T-helper 1 cell treated with Interleukin-12 subunit alpha and Interleukin-12 subunit beta and Interleukin-4 antibody, amounts not matched to agents 30 ng/mL and 1 ng/mL, for 36 hours (primary cell): Measurements from ENCODE around the gene FER. TPM values are rescaled to one million over a fixed set of nuclear protein-coding genes. Genes with fewer than 3 reads are reported as not detected.
"Not testable (repeated sequence)": the region's sequence is repeated elsewhere in the genome, so short reads cannot be mapped to it uniquely, and the experiment has no call there.

Source experiments
- intact Hi-C: fragments of 100-400 bp; cut with micrococcal nuclease; formaldehyde crosslinking; loops from one replicate; pipeline ENCODE4 v1.15.1; 2024
- total RNA-seq: library from RNA; stranded (reverse); gene quantifications from 2 replicates; pipeline ENCODE4 v1.2.3, GENCODE V29; 2022

Gene FER
- total RNA-seq, 1 donor from 2014 or later, result 2.3 TPM

GRCh38 chr5:108797396-108797795, 49.7 kb downstream of the FER start:
- intact Hi-C loops, result no loop called here

- intact Hi-C loops, result no loop called here
These were observed 50.3 kb downstream of the FER start for GRCh38 chr5:108797986-108798385.

- intact Hi-C loops, result no loop called here
These were observed 51.0 kb downstream of the FER start for GRCh38 chr5:108798513-108799265.

- intact Hi-C loops, result no loop called here
These were observed 53.6 kb downstream of the FER start for GRCh38 chr5:108801301-108801700.

- intact Hi-C loops, result no loop called here
These were observed 54.1 kb downstream of the FER start for GRCh38 chr5:108801776-108802175.

- intact Hi-C loops, result no loop called here
These were observed 63.0 kb downstream of the FER start for GRCh38 chr5:108810717-108811116.

- intact Hi-C loops, result no loop called here
These were observed 66.0 kb downstream of the FER start for GRCh38 chr5:108813673-108814072.

- intact Hi-C loops, result no loop called here
These were observed 66.9 kb downstream of the FER start for GRCh38 chr5:108814551-108814950.

GRCh38 chr5:108818613-108819272, 71.0 kb downstream of the FER start:
- intact Hi-C loops, result no loop called here

- intact Hi-C loops, result no loop called here
These were observed 73.3 kb downstream of the FER start for GRCh38 chr5:108820983-108821382.

GRCh38 chr5:108822211-108822947, 74.7 kb downstream of the FER start:
- intact Hi-C loops, result no loop called here

- intact Hi-C loops, result no loop called here
These were observed 79.4 kb downstream of the FER start for GRCh38 chr5:108827131-108827530.

GRCh38 chr5:108830705-108831276, 83.1 kb downstream of the FER start:
- intact Hi-C loops, result no loop called here

GRCh38 chr5:108836492-108836891, 88.8 kb downstream of the FER start:
- intact Hi-C loops, result no loop called here

GRCh38 chr5:108842260-108842941, 94.7 kb downstream of the FER start:
- intact Hi-C loops, result not testable (repeated sequence)

GRCh38 chr5:108851129-108851528, 103.4 kb downstream of the FER start:
- intact Hi-C loops, result not testable (repeated sequence)

- intact Hi-C loops, result no loop called here
These were observed 110.2 kb downstream of the FER start for GRCh38 chr5:108857905-108858304.

- intact Hi-C loops, result no loop called here
These were observed 111.3 kb downstream of the FER start for GRCh38 chr5:108858959-108859358.

GRCh38 chr5:108862211-108862610, 114.5 kb downstream of the FER start:
- intact Hi-C loops, result no loop called here

- intact Hi-C loops, result not testable (repeated sequence)
These were observed 118.4 kb downstream of the FER start for GRCh38 chr5:108866097-108866496.

- intact Hi-C loops, result no loop called here
These were observed 120.0 kb downstream of the FER start for GRCh38 chr5:108867656-108868055.
